Left cardiac atrium (tissue), 4 donors: ENCODE measurements around the gene SDC4. TPM values are rescaled to one million over a fixed set of nuclear protein-coding genes. Genes with fewer than 3 reads are reported as not detected.

Experiments used
- ATAC-seq, 2 donors: fragments of 200-7000 bp; cut with Tn5 transposase; one replicate each; pipeline ENCODE4 v1.9.1; 2020; ENCODE audit warnings: mild to moderate bottlenecking in 2 of 2, moderate library complexity in 2 of 2
- DNase-seq: peaks from one replicate; pipeline ENCODE4 v3.0.0-alpha.2; 2020
- intact Hi-C, 2 donors: fragments of 100-400 bp; cut with DNase I; formaldehyde crosslinking; loops; one replicate each; pipeline versions ENCODE4 v1.14.1 to v1.15.1; 2022 to 2023
- total RNA-seq, 2 donors: library from RNA; stranded (reverse); fragmentation: NEBNext Ultra II Directional; extraction: Animal tissue kit (Norgen Biotek cat#: 25700); gene quantifications; one replicate each; pipeline ENCODE4 v1.2.1, GENCODE V29; 2021
- donor health status: DM: no; HTN: yes; CAD: no.
- donor health status: DM: no; HTN: yes; CAD: no; lungs with severe emphysema.
- donor health status: DM: yes; HTN: yes; CAD: no.
- donor health status: Dilated cardiomyopathy.

The SDC4 gene
- total RNA-seq, 2 donors from 2014 or later = 51.4 to 152 TPM

DNA sequence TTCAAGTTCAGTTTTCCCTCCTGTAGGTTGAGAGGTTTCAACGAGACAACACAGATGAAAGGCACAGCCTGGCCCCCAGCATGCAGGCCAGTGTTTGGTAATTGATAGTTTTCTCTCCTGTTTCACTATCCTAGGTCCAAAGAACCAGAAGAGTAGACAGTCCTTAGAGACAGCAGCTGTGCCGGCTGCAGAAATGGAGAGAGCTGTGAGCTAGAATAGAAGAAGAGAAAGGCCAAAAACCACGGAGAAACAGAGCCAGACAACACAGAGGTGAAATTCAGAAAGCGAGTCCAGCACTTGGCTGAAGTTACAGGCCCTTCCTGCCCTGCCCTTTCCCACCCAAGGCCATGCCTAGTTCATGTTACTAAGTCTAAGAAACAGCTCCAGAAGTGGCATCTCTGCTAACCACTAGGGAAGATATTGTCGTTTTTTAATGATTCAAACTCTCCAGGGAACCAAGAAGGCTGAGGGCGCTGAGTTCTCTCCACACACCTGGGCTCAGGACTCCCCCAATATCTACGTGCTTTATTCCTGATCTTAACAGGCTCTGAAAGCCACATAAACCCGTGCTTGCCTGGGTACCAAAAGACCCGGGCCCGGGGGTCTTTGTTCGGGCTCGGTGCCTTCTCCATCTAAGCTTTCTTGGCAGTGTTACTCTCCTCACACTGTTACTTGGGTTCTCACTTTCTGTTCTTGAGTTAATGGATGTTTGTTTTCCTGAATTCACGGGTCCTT lies 58.1 kb downstream of the SDC4 start:
- DNase-seq (no peak), ATAC-seq (no peak)
- intact Hi-C loops = loop anchor here in 1 of 2 donors (2.0 to 10.0 kb wide), 2 partner anchors 195 to 279 kb away; no protein-coding TSS in a partner anchor

DNA sequence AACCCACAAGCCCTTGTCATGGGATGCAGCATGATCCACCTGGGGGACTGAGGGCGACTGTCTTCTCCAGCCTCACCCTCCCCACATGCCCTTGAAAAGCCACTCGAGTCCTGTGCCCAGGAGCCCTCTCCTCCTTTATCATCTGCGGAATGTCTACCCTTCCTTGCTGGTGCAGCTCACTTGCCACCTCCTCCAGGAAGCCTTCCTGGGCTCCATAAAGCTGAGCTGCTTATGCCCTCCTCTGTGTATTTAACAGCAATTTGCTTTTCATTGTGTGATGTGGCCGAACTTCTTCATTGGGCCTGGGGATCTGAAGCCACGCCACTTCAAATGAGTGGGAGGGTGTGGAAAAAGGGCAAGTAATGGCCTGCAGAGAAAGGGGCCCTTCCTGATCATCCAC lies 59.4 kb downstream of the SDC4 start:
- ATAC-seq (no peak), DNase-seq (no peak)
- intact Hi-C loops = no loop called here

DNA sequence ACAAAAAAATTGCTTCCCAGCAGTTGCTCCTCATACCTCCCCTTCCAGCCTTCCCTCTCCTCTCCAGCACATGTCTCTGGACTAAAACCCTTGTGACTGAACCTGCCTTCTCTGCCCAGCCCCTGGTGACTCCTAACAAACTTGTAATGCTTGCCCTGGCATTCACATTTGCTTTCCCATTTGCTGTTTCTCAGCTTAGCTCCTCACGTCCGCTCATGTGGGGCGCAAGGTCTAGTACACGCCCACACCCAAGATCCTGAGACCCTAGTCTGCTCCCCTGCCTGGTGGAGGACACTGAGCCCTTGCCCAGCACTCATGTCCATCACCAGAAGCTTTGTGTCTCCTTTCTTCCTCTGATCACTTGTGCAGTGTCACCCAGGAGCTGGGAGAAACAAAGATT lies 59.8 kb downstream of the SDC4 start:
- ATAC-seq (no peak), DNase-seq (no peak)
- intact Hi-C loops = no loop called here

DNA sequence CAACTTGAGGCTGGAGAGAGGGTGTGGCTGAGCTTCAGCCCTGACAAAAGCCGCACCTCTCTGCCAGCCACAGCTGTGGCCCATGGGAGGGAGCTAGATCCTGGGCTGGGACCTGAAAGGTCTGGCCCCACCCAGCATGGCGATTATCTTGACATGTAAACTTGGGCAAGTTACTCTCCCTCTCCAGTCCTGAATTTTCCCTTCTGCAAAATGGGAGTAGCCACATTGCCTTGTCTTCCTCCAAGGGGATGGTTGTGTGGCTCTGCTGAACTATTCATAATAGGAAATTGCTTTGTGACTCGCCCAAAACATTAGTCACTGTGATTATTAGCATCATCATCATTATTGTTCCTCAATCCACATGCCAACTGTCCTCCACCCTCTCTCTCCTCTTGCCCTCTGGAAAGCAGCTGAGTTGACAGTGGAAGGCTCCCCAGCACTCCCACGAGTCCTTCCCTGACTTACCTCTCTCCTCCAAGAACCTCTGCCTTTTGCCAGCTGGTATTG lies 64.6 kb downstream of the SDC4 start:
- DNase-seq (no peak), ATAC-seq (no peak)
- intact Hi-C loops = no loop called here

DNA sequence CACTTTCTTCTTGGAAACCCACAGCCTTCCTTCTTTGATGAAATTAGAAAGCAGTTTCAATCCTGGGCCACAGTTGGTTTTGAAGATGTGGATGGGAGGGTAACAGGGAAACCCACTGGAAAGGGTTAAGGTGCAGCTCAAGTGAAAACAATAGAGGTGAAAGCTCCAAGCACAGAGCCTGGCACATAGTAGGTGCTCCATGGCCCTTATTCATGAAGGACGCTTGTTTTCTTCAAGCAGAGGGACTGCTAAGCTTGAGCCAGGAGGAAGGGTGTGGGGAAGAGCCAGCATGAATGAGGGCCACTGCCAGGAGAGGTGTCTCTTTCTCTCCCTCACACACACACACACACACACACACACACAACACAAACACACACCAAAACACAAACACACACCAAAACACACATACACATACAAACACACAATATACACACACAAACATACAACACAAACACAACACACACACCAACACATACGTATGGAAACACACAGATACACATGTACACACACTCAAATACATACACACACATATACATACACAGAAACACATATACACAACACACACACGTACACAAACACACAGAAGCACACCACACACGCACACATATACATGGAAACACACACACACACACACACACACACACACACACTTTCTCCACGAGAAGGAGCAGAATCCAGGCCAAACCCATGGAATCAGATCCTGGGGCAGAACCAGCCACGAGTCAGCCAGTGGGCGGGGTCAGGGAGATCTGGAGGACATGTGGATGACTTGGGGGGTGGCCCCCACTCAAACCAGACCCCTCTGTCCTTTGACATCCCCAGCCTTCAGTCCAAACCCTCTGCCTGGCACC lies 65.3 kb downstream of the SDC4 start:
- DNase-seq (no peak), ATAC-seq (no peak)
- intact Hi-C loops = no loop called here

DNA sequence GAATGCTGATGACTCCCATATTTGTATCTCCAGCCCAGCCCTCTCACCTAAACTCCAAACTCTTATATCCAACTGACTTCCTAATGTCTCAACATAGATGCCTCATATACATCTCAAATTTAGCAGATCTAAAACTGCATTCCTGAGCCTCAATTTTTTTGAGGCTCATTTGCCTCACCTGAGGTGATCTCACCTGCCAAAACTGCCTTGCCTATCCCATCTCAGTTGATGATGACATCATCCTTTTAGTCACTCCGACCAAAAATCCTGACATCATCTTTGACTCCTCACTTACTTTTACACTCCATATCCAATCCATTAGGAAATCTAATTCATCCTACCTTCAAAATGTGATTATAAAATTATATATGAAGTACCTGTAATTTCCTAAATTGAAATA lies 68.2 kb downstream of the SDC4 start:
- intact Hi-C loops = loop anchor here in 1 of 2 donors (10.0 kb wide), 1 partner anchor 145 kb away; no protein-coding TSS in a partner anchor
- DNase-seq (no peak), ATAC-seq (no peak)

DNA sequence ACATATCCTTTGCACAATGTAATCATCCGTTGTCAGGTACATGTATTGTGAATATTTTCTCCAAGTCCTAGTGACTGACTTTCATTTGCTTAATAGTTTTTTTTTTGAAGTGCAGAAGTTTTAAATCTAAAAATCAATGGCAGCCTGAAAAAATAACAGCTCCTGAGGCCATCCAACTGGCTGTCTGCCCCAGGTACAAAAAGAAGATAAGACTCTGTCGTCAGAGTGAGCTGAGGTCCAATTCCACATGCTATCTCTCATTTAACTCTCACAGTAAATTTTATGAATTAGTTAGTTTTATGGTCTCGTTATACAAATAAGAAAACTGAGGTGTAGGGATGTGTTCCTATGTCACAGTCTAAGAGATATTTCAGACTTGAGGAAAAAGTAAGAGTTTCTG lies 72.9 kb downstream of the SDC4 start:
- no peak for DNase-seq
- no peak for ATAC-seq
- intact Hi-C loops = loop anchor here in 1 of 2 donors (10.0 kb wide), 1 partner anchor 141 kb away; no protein-coding TSS in a partner anchor

Other genes starting within 250 kb of the SDC4 start
- gene KCNS1, start 247.3 kb downstream of the SDC4 start, total RNA-seq = under 1 TPM; 0.21 TPM
- gene WFDC5, start 233.2 kb downstream of the SDC4 start, total RNA-seq = not detected
- gene WFDC12, start 224.0 kb downstream of the SDC4 start, total RNA-seq = not detected
- gene PI3, start 173.5 kb downstream of the SDC4 start, total RNA-seq = 1 to 10 TPM in 1 of 2 donors, not detected in 1; 1.4 TPM
- gene SEMG1, start 141.4 kb downstream of the SDC4 start, total RNA-seq = not detected
- gene SEMG2, start 127.1 kb downstream of the SDC4 start, total RNA-seq = not detected
- gene SLPI, start 93.9 kb downstream of the SDC4 start, total RNA-seq = 10 to 100 TPM; 44.2 to 86.7 TPM
- gene RBPJL, start 41.6 kb downstream of the SDC4 start, total RNA-seq = not detected
- not detected for gene MATN4, start 40.1 kb downstream of the SDC4 start, total RNA-seq
- gene SYS1, start 14.7 kb upstream of the SDC4 start, total RNA-seq = 10 to 100 TPM; 23.4 to 24.1 TPM
- gene TP53TG5, start 29.9 kb upstream of the SDC4 start, total RNA-seq = 1 to 10 TPM in 1 of 2 donors, under 1 TPM in 1; 0.68 to 2.0 TPM
- gene DBNDD2, start 59.9 kb upstream of the SDC4 start, total RNA-seq = 100 to 1,000 TPM; 177 to 200 TPM
- 100 to 1,000 TPM; 104 to 129 TPM for gene PIGT, start 67.7 kb upstream of the SDC4 start, total RNA-seq
- 1 to 10 TPM in 1 of 2 donors, under 1 TPM in 1; 0.52 to 6.9 TPM for gene WFDC2, start 121.3 kb upstream of the SDC4 start, total RNA-seq
- gene SPINT3, start 167.2 kb upstream of the SDC4 start, total RNA-seq = not detected
- not detected for gene WFDC6, start 191.1 kb upstream of the SDC4 start, total RNA-seq
- gene EPPIN, start 199.0 kb upstream of the SDC4 start, total RNA-seq = under 1 TPM in 1 of 2 donors, not detected in 1; 0.68 TPM
- gene WFDC8, start 230.9 kb upstream of the SDC4 start, total RNA-seq = not detected